Testis (tissue), 2 donors: ENCODE results near the gene COQ2.

Experiments
- CTCF ChIP-seq, 3 experiments: fragments of 450-650 bp in 2 of 3; fragments of 200-600 bp in 1 of 3; sonication (generic) in 1 of 3; IDR thresholded peaks; one replicate each; pipeline ENCODE4 v1.5.1; 2016 to 2019; ENCODE audit warnings: antibody characterized with exemption in 3 of 3, mild to moderate bottlenecking in 2 of 3, moderate library complexity in 1 of 3
- POLR2A ChIP-seq: fragments of 450-650 bp; IDR thresholded peaks from one replicate; pipeline ENCODE4 v1.6.1; 2017; ENCODE audit warnings: antibody characterized with exemption, mild to moderate bottlenecking, moderate library complexity

- no peak for TF ChIP-seq CTCF (IDR thresholded peaks at IDR 0.05)
- no peak for TF ChIP-seq POLR2A
Observed at GRCh38 chr4:83266689-83267088, 17.9 kb downstream of the COQ2 start.
